IMR-90 (cell line): ENCODE results near the gene SUPT3H. TPM values are rescaled to one million over a fixed set of nuclear protein-coding genes. Genes with fewer than 3 reads are reported as not detected.
A peak's percentile ranks its signal among the peaks of the same experiment; 100 is the strongest.

ENCODE experiments used
- ATAC-seq: fragments of 200-7000 bp; cut with Tn5 transposase; 2 replicates; pipeline ENCODE4 v1.9.1; 2020; ENCODE audit warnings: low read depth, mild to moderate bottlenecking, moderate library complexity
- BruUV-seq: library from RNA; stranded (reverse); fragments of 400-500 nt; replicated peaks from 2 replicates; lab custom pipeline; 2021; lab: Mats Ljungman, UMichigan
- CTCF ChIA-PET: fragments of 300-600 bp; formaldehyde crosslinking; extraction: SDS; loops from one replicate; lab custom pipeline; 2021; ENCODE audit warnings: antibody characterized with exemption; lab: Yijun Ruan, JAX
- POLR2A ChIA-PET: fragments of 300-600 bp; sonication (Branson Sonifier 250); formaldehyde crosslinking; loops from one replicate; lab custom pipeline; 2022; ENCODE audit warnings: antibody characterized with exemption; ENCODE audit not compliant: unreplicated experiment; lab: Charles Lee
- DNase-seq: peaks from one replicate; pipeline ENCODE4 v3.0.0; 2013
- H2AFZ ChIP-seq: replicated peaks from 2 replicates; pipeline ENCODE3; 2013; ENCODE audit warnings: low read length, mild to moderate bottlenecking; ENCODE audit not compliant: poor library complexity
- H2AK5ac ChIP-seq: 2 replicates; pipeline ENCODE4 v1.6.1; 2013; ENCODE audit warnings: low read depth, low read length, inconsistent platforms
- H2AK9ac ChIP-seq: replicated peaks from 2 replicates; pipeline ENCODE3; 2013; ENCODE audit warnings: mild to moderate bottlenecking, low read depth, low read length, moderate library complexity; ENCODE audit not compliant: poor library complexity
- H2BK120ac ChIP-seq: 2 replicates; pipeline ENCODE4 v1.6.1; 2013; ENCODE audit warnings: low read depth, low read length, inconsistent platforms
- H2BK15ac ChIP-seq: 3 replicates; pipeline ENCODE4 v1.6.1; 2013; ENCODE audit warnings: low read depth, low read length, inconsistent platforms
- H2BK20ac ChIP-seq: 2 replicates; pipeline ENCODE4 v1.6.1; 2013; ENCODE audit warnings: low read depth, mild to moderate bottlenecking, inconsistent platforms, low read length, moderate library complexity
- H2BK5ac ChIP-seq: 2 replicates; pipeline ENCODE4 v1.6.1; 2013; ENCODE audit warnings: mild to moderate bottlenecking, low read depth, low read length, inconsistent platforms; ENCODE audit not compliant: poor library complexity, severe bottlenecking
- H3K14ac ChIP-seq: replicated peaks from 2 replicates; pipeline ENCODE4 v1.6.1; 2013; ENCODE audit warnings: low read depth, low read length, inconsistent platforms
- H3K18ac ChIP-seq: 2 replicates; pipeline ENCODE4 v1.6.1; 2013; ENCODE audit warnings: low read depth, low read length, control low read depth
- H3K23ac ChIP-seq: 2 replicates; pipeline ENCODE4 v1.6.1; 2013; ENCODE audit warnings: low read depth, low read length, inconsistent platforms
- H3K27ac ChIP-seq: 2 replicates; pipeline ENCODE4 v1.5.1; 2013; ENCODE audit warnings: mild to moderate bottlenecking, control low read depth, low read length; ENCODE audit not compliant: insufficient read depth
- H3K27me3 ChIP-seq: 2 replicates; pipeline ENCODE4 v1.6.1; 2013; ENCODE audit warnings: low read length; ENCODE audit not compliant: control insufficient read depth, insufficient read depth
- H3K36me3 ChIP-seq: 2 replicates; pipeline ENCODE4 v1.6.1; 2013; ENCODE audit warnings: low read length, mixed read lengths; ENCODE audit not compliant: control insufficient read depth, insufficient read depth
- H3K4ac ChIP-seq: 2 replicates; pipeline ENCODE4 v1.6.1; 2013; ENCODE audit warnings: low read depth, low read length, inconsistent platforms
- H3K4me1 ChIP-seq: 2 replicates; pipeline ENCODE4 v1.6.1; 2013; ENCODE audit warnings: low read length, mixed read lengths; ENCODE audit not compliant: control insufficient read depth, insufficient read depth
- H3K4me2 ChIP-seq: 2 replicates; pipeline ENCODE4 v1.6.1; 2013; ENCODE audit warnings: low read depth, mild to moderate bottlenecking, control low read depth, low read length, moderate library complexity
- H3K4me3 ChIP-seq: 2 replicates; pipeline ENCODE4 v1.5.1; 2013; ENCODE audit warnings: low read depth, mild to moderate bottlenecking, control low read depth, low read length, moderate library complexity; ENCODE audit not compliant: insufficient read depth
- H3K56ac ChIP-seq: 2 replicates; pipeline ENCODE4 v1.6.1; 2013; ENCODE audit warnings: low read length, inconsistent platforms; ENCODE audit not compliant: insufficient read depth; ENCODE audit errors: extremely low read depth
- H3K79me1 ChIP-seq, 2 experiments: 2 replicates each; pipeline ENCODE4 v1.6.1; 2013; ENCODE audit warnings: low read length in 2 of 2, inconsistent platforms in 1 of 2, low read depth in 1 of 2
- H3K9ac ChIP-seq: 2 replicates; pipeline ENCODE4 v1.6.1; 2013; ENCODE audit warnings: low read depth, low read length, control low read depth
- H3K9me1 ChIP-seq: 2 replicates; pipeline ENCODE4 v1.6.1; 2013; ENCODE audit warnings: low read length, inconsistent platforms; ENCODE audit not compliant: insufficient read depth
- H3K9me3 ChIP-seq: 2 replicates; pipeline ENCODE4 v1.6.1; 2013; ENCODE audit warnings: low read length; ENCODE audit not compliant: control insufficient read depth, insufficient read depth
- H4K20me1 ChIP-seq: 2 replicates; pipeline ENCODE4 v1.6.1; 2013; ENCODE audit warnings: low read length, inconsistent platforms; ENCODE audit not compliant: insufficient read depth
- H4K5ac ChIP-seq: 2 replicates; pipeline ENCODE4 v1.6.1; 2013; ENCODE audit warnings: mild to moderate bottlenecking, low read depth, low read length, control low read depth
- H4K8ac ChIP-seq, 2 experiments: 2 replicates each; pipeline ENCODE4 v1.6.1; 2013; ENCODE audit warnings: low read depth in 2 of 2, low read length in 2 of 2, control low read depth in 1 of 2, inconsistent platforms in 1 of 2
- H4K91ac ChIP-seq: 2 replicates; pipeline ENCODE4 v1.6.1; 2013; ENCODE audit warnings: low read depth, low read length, inconsistent platforms; ENCODE audit not compliant: insufficient read depth
- BHLHE40 ChIP-seq: fragments of 150-350 bp; IDR thresholded peaks from 2 replicates; pipeline ENCODE4 v1.6.1; 2016; ENCODE audit warnings: mild to moderate bottlenecking, low read depth, low read length
- FOS ChIP-seq: fragments of 150-350 bp; IDR thresholded peaks from 2 replicates; pipeline ENCODE4 v1.6.1; 2016; ENCODE audit warnings: low read depth, low read length
- MAFK ChIP-seq: IDR thresholded peaks from 2 replicates; pipeline ENCODE4 v1.6.1; 2012; ENCODE audit warnings: low read depth, low read length, improper control_type of control experiment
- MAZ ChIP-seq: IDR thresholded peaks from 2 replicates; pipeline ENCODE4 v1.6.1; 2012; ENCODE audit warnings: low read depth, mild to moderate bottlenecking, low read length, improper control_type of control experiment, moderate library complexity, borderline replicate concordance
- POLR2A ChIP-seq: IDR thresholded peaks from 2 replicates; pipeline ENCODE4 v1.6.1; 2012; ENCODE audit warnings: mild to moderate bottlenecking, low read depth, low read length
- RAD21 ChIP-seq: IDR thresholded peaks from 2 replicates; pipeline ENCODE4 v1.6.1; 2012; ENCODE audit warnings: low read length, improper control_type of control experiment
- USF2 ChIP-seq: fragments of 150-350 bp; IDR thresholded peaks from 2 replicates; pipeline ENCODE4 v1.6.1; 2017; ENCODE audit warnings: mild to moderate bottlenecking, antibody characterized with exemption, low read length, low read depth
- WGBS, 2 experiments: methylation state at CpG; one replicate each; pipeline versions ENCODE4 v1.1.5 to v1.1.7; 2013; ENCODE audit warnings: missing lambda C conversion rate in 2 of 2; ENCODE audit not compliant: insufficient read length in 1 of 2; ENCODE audit errors: extremely low coverage in 2 of 2; 5-methylcytosine and 5-hydroxymethylcytosine counted together
- dilution Hi-C: fragments of 300-500 bp; cut with HindIII; formaldehyde crosslinking; loops from one replicate; pipeline ENCODE4 v1.14.3; 2018; ENCODE audit warnings: low sequenced_read_pairs; ENCODE audit not compliant: unreplicated experiment
- in situ Hi-C: fragments of 300-500 bp; cut with MboI; formaldehyde crosslinking; loops from 3 replicates; pipeline ENCODE4 v1.14.3; 2019; ENCODE audit warnings: low sequenced_read_pairs, inconsistent platforms, mixed read lengths
- intact Hi-C: fragments of 100-400 bp; cut with micrococcal nuclease; formaldehyde crosslinking; loops from 2 replicates; pipeline ENCODE4 v1.10.0; 2022
- polyA plus RNA-seq, 3 experiments: library from polyadenylated mRNA; depleted of rRNA; stranded (reverse); fragments of >200 nt; gene quantifications; 2 replicates each; pipeline ENCODE4 v1.2.3, GENCODE V29; 2012; ENCODE audit warnings: low replicate concordance in 1 of 3
- total RNA-seq: library from RNA; depleted of rRNA; stranded (reverse); fragments of >200 nt; gene quantifications from 2 replicates; pipeline ENCODE4 v1.2.3, GENCODE V29; 2012
- TF ChIP-seq, protein P1 (sequence below): fragments of 150-350 bp; IDR thresholded peaks from 2 replicates; pipeline ENCODE4 v1.6.1; 2016; ENCODE audit warnings: low read depth, mild to moderate bottlenecking, low read length, moderate library complexity, borderline replicate concordance

SUPT3H gene
- total and polyA plus RNA-seq, 2 of the 4 experiments (the other 2 are of a cell fraction) = 4.5 to 5.0 TPM

- CTCF ChIA-PET = no interaction called here
- Histone ChIP-seq H3K23ac (peak overlapping the region; percentile 36; the same call in 1 of the 2 replicates), H2BK15ac (peak overlapping the region; percentile 60; the same call in 1 of the 3 replicates), H3K79me1 (peaks cover 19 to 26% of the 10 kb centered on the region in 2 experiments), H2AK9ac (peak overlapping the region; percentile 83), H3K4me2 (peak overlapping the region; percentile 86), H4K5ac (peak overlapping the region; percentile 71), H3K4me1 (peaks cover 11% of the 10 kb centered on the region), H4K8ac (peak overlapping the region; percentile 83 to 86), H3K36me3 (no peaks in the 10 kb centered on the region), H2BK20ac (0 out of 2 replicates have a peak overlapping the region, but pooled peaks have one; percentile 16), H3K18ac (peak overlapping the region; percentile 78), H3K27ac (peak overlapping the region; percentile 79), H3K9me3 (no peaks in the 10 kb centered on the region), H4K91ac (peak overlapping the region; percentile 89), H2BK120ac (peak overlapping the region; percentile 86), H3K4me3 (peak overlapping the region; percentile 99), H2AK5ac (0 out of 2 replicates have a peak overlapping the region, but pooled peaks have one; percentile 35), H3K14ac (peak overlapping the region; percentile 89), H3K4ac (peak overlapping the region; percentile 86), H2AFZ (peak overlapping the region; percentile 89), H3K9me1 (no peaks in the 10 kb centered on the region), H3K27me3 (no peaks in the 10 kb centered on the region), H3K56ac (0 out of 2 replicates have a peak overlapping the region, but pooled peaks have one; percentile 47), H3K9ac (peak overlapping the region; percentile 88), H4K20me1 (no peaks in the 10 kb centered on the region), H2BK5ac (peak overlapping the region; percentile 72)
- intact Hi-C loops = loop anchor here (2.0 to 10.0 kb wide), 4 partner anchors 60 to 202 kb away; no protein-coding TSS in a partner anchor
- 0% methylated on average over 21 of the region's 62 CpGs; no CpG with 5 or more reads in 1 of the 2 experiments for WGBS, 2 experiments
- ATAC-seq (peak; percentile 19), DNase-seq (no peak)
- dilution Hi-C loops = no loop called here
- TF ChIP-seq MAZ = no peak
- no peak for TF ChIP-seq BHLHE40
- no peak for TF ChIP-seq MAFK
- TF ChIP-seq, protein P1, sequence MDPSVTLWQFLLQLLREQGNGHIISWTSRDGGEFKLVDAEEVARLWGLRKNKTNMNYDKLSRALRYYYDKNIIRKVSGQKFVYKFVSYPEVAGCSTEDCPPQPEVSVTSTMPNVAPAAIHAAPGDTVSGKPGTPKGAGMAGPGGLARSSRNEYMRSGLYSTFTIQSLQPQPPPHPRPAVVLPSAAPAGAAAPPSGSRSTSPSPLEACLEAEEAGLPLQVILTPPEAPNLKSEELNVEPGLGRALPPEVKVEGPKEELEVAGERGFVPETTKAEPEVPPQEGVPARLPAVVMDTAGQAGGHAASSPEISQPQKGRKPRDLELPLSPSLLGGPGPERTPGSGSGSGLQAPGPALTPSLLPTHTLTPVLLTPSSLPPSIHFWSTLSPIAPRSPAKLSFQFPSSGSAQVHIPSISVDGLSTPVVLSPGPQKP = no peak
- TF ChIP-seq USF2 = no peak
- TF ChIP-seq POLR2A = no peak
- TF ChIP-seq RAD21 = no peak
- TF ChIP-seq FOS = no peak
- in situ Hi-C loops = loop anchor here (5.0 to 25.0 kb wide), 4 partner anchors 289 to 938 kb away; no protein-coding TSS in a partner anchor
- POLR2A ChIA-PET = interaction anchor here (0.6 kb wide), 1 partner anchor 13 kb away, joined by 3 read pairs; no protein-coding TSS in a partner anchor
- no TSS peak for BruUV-seq
Measured at GRCh38 chr6:45423111-45423823, 45.5 kb upstream of the SUPT3H start.
